Loucy (cell line): ENCODE measurements around the gene PRPSAP1.

Source experiments
- EZH2phosphoT487 ChIP-seq: fragments of 200-600 bp; IDR thresholded peaks from 2 replicates; pipeline ENCODE4 v1.6.1; 2018; ENCODE audit warnings: antibody characterized with exemption, mild to moderate bottlenecking, moderate library complexity, borderline replicate concordance
- TF ChIP-seq, protein P1 (sequence below): fragments of 200-600 bp; sonication (generic); conservative IDR thresholded peaks from 2 replicates; pipeline ENCODE4 v1.5.1; 2014; ENCODE audit warnings: mild to moderate bottlenecking, antibody characterized with exemption, low read length

DNA sequence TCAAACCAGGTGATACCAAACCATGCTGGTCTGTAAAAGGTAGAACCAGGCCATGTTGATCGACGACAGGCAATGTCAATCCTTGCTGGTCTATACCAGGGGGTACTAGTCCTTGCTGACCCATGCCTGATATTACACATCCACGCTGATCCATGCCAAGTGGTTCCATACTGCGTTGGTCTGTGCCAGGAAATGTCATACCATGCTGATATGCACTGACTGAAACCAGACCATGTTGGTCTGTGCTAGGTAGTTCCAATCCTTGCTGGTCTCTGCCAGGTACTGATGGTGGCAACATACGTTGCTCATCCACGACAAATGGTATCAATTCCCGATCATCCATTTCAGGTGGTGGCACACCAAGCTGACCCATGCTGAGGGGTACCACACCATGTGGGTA, 60.6 kb downstream of the PRPSAP1 start:
- TF ChIP-seq EZH2phosphoT487: no peak
- TF ChIP-seq, protein P1, sequence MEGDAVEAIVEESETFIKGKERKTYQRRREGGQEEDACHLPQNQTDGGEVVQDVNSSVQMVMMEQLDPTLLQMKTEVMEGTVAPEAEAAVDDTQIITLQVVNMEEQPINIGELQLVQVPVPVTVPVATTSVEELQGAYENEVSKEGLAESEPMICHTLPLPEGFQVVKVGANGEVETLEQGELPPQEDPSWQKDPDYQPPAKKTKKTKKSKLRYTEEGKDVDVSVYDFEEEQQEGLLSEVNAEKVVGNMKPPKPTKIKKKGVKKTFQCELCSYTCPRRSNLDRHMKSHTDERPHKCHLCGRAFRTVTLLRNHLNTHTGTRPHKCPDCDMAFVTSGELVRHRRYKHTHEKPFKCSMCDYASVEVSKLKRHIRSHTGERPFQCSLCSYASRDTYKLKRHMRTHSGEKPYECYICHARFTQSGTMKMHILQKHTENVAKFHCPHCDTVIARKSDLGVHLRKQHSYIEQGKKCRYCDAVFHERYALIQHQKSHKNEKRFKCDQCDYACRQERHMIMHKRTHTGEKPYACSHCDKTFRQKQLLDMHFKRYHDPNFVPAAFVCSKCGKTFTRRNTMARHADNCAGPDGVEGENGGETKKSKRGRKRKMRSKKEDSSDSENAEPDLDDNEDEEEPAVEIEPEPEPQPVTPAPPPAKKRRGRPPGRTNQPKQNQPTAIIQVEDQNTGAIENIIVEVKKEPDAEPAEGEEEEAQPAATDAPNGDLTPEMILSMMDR: no peak
